ENCODE measurements around the gene OVCA2. TPM values are rescaled to one million over a fixed set of nuclear protein-coding genes. Genes with fewer than 3 reads are reported as not detected.

Gene OVCA2
- 25.6 and 29.8 TPM in 2 replicates for total RNA-seq
- long read RNA-seq, partial matches to known transcripts = 0 of 4 reads
- long read RNA-seq, other reads (novel, unspliced or antisense) = 1 of 4 reads

DNA sequence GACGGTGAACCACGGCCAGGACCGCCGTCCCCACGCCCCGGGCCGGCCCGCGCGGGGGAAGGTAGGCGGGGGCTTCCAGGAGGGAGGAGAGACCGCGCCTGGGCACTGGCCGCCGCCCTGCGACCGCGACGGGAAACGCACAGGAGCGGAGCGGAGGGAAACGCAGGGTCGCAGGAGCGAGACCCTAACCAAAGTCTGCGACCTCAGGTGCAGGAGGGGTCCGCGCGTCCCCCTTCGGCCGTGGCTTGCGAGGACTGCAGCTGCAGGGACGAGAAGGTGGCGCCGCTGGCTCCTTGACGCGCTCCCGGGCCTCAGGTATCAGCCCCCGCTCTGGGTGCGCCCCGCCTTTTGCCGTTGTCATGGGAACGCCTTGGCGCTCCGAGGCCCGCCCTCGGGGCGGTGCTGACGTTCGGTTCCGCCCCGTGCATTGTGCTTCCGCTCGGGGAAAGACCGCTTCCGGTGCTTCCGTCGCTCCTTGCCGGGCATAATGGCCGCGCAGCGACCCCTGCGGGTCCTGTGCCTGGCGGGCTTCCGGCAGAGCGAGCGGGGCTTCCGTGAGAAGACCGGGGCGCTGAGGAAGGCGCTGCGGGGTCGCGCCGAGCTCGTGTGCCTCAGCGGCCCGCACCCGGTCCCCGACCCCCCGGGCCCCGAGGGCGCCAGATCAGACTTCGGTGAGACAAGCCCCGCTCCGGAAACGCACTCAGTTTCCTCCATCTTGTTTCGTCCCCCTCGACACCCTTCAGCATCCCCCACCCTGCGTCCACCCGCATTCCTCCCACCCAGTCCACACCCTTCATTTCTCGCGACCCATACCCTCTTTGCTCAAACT is at the start of gene OVCA2:
Gene OVCA2 (plus strand): TSS at position 462 of the 829 bp plus-strand sequence. CDS start 26 bp downstream, at position 488.
- no peaks in the 10 kb centered on the region for H3K9me3 Mint-ChIP-seq
- peak within 1 kb of the TSS; percentile 96 for H3K4me3 Mint-ChIP-seq
- H3K27ac Mint-ChIP-seq (ENCODE audit: unreplicated experiment) = peak within 1 kb of the TSS; percentile 95
- peaks cover 19% of the 10 kb centered on the region for H3K4me1 Mint-ChIP-seq
- peaks cover 7% of the 10 kb centered on the region for H3K36me3 Mint-ChIP-seq (ENCODE audit: low read depth)
- peak; percentile 54 for TF ChIP-seq CTCF (conservative IDR thresholded peaks at IDR 0.05)
- peak; percentile 96 for DNase-seq (ENCODE audit: low read depth, low spot score)
- H3K27me3 Mint-ChIP-seq (ENCODE audit: low read depth) = no peaks in the 10 kb centered on the region

DNA sequence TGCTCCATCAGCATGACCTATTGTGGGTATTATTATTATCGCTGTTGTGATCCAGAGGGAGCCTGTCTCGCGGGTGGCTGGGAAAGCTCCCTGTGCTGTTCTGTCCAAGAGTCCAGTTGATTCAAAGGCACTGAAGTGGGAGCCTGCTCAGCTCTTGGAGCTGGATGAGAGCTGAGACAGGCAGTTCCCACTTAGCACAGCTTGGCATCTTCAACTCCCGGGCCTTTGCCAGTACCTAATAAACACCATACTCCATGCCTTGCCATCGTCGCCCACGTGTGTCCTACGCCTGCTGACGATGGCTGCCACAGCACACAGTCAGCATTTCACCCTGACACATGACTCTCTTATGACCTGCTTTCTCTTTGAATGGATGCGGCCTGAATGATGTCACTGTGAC is 49.3 kb upstream of the OVCA2 start:
- Mint-ChIP-seq H3K9me3 (no peaks in the 10 kb centered on the region), H3K36me3 (ENCODE audit: low read depth) (no peaks in the 10 kb centered on the region), H3K27ac (ENCODE audit: unreplicated experiment) (no peak overlapping the region), H3K4me1 (peaks cover 34% of the 10 kb centered on the region), H3K27me3 (ENCODE audit: low read depth) (peaks cover 11% of the 10 kb centered on the region), H3K4me3 (no peak overlapping the region)
- no peak for TF ChIP-seq CTCF (conservative IDR thresholded peaks at IDR 0.05)
- DNase-seq (ENCODE audit: low read depth, low spot score) = no peak

- Mint-ChIP-seq H3K4me3 (no peak overlapping the region), H3K36me3 (ENCODE audit: low read depth) (no peaks in the 10 kb centered on the region), H3K27ac (ENCODE audit: unreplicated experiment) (no peak overlapping the region), H3K9me3 (no peaks in the 10 kb centered on the region), H3K4me1 (peaks cover 45% of the 10 kb centered on the region), H3K27me3 (ENCODE audit: low read depth) (peaks cover 8% of the 10 kb centered on the region)
- DNase-seq (ENCODE audit: low read depth, low spot score) = no peak
- no peak for TF ChIP-seq CTCF (conservative IDR thresholded peaks at IDR 0.05)
Observed at GRCh38 chr17:1994707-1995106, 47.1 kb upstream of the OVCA2 start.

GRCh38 chr17:1995321-1995892 is 46.4 kb upstream of the OVCA2 start:
- Mint-ChIP-seq H3K27me3 (ENCODE audit: low read depth) (peaks cover 8% of the 10 kb centered on the region), H3K36me3 (ENCODE audit: low read depth) (no peaks in the 10 kb centered on the region), H3K4me3 (no peak overlapping the region), H3K9me3 (no peaks in the 10 kb centered on the region), H3K27ac (ENCODE audit: unreplicated experiment) (no peak overlapping the region), H3K4me1 (peaks cover 51% of the 10 kb centered on the region)
- TF ChIP-seq CTCF (conservative IDR thresholded peaks at IDR 0.05) = no peak
- DNase-seq (ENCODE audit: low read depth, low spot score) = no peak

GRCh38 chr17:1995907-1996799 is 45.7 kb upstream of the OVCA2 start:
- no peak for DNase-seq (ENCODE audit: low read depth, low spot score)
- Mint-ChIP-seq H3K36me3 (ENCODE audit: low read depth) (no peaks in the 10 kb centered on the region), H3K4me3 (no peak overlapping the region), H3K27me3 (ENCODE audit: low read depth) (peaks cover 8% of the 10 kb centered on the region), H3K9me3 (no peaks in the 10 kb centered on the region), H3K27ac (ENCODE audit: unreplicated experiment) (no peak overlapping the region), H3K4me1 (peaks cover 46% of the 10 kb centered on the region)
- no peak for TF ChIP-seq CTCF (conservative IDR thresholded peaks at IDR 0.05)
